HepG2 (cell line): ENCODE results near the gene PCIF1. TPM values are rescaled to one million over a fixed set of nuclear protein-coding genes. Genes with fewer than 3 reads are reported as not detected.

Experiments
- ARID2 ChIP-seq: sonication (generic); formaldehyde crosslinking; IDR thresholded peaks from 2 replicates; pipeline ENCODE4 v1.8.1; 2022; ENCODE audit warnings: mild to moderate bottlenecking, missing genetic modification reagents, borderline replicate concordance
- EHMT2 ChIP-seq: fragments of 200-600 bp; sonication (generic); IDR thresholded peaks from 2 replicates; pipeline ENCODE4 v1.7.0; 2017; ENCODE audit warnings: antibody characterized with exemption, low read depth, low read length, borderline replicate concordance
- FUBP1 ChIP-seq: sonication (generic); formaldehyde crosslinking; IDR thresholded peaks from 2 replicates; pipeline ENCODE4 v1.5.1; 2020; ENCODE audit warnings: missing genetic modification reagents, mild to moderate bottlenecking, borderline replicate concordance
- JUND ChIP-seq: sonication (generic); formaldehyde crosslinking; IDR thresholded peaks from 2 replicates; pipeline ENCODE4 v1.8.0; 2022; ENCODE audit warnings: mild to moderate bottlenecking, missing genetic modification reagents
- NBN ChIP-seq: fragments of 450-650 bp; conservative IDR thresholded peaks from 2 replicates; pipeline ENCODE4 v1.6.1; 2017
- NCOA2 ChIP-seq: sonication (generic); formaldehyde crosslinking; IDR thresholded peaks from 2 replicates; pipeline ENCODE4 v1.8.0; 2022; ENCODE audit warnings: inconsistent platforms
- PHF21A ChIP-seq: sonication (generic); formaldehyde crosslinking; IDR thresholded peaks from 2 replicates; pipeline ENCODE4 v1.5.0; 2020; ENCODE audit warnings: mild to moderate bottlenecking, missing genetic modification reagents
- RFX3 ChIP-seq: IDR thresholded peaks from 2 replicates; pipeline ENCODE4 v1.6.1; 2016; ENCODE audit warnings: missing biosample characterization, missing genetic modification reagents
- RXRB ChIP-seq: IDR thresholded peaks from 2 replicates; pipeline ENCODE4 v1.6.1; 2016; ENCODE audit warnings: borderline replicate concordance, missing genetic modification reagents, missing compliant biosample characterization
- SMAD9 ChIP-seq: sonication (generic); formaldehyde crosslinking; IDR thresholded peaks from 2 replicates; pipeline ENCODE4 v1.5.1; 2020; ENCODE audit warnings: mild to moderate bottlenecking, missing genetic modification reagents
- SRSF4 ChIP-seq: fragments of 200-400 bp; formaldehyde crosslinking; IDR thresholded peaks from one replicate; pipeline ENCODE4 v1.6.1; 2018; ENCODE audit warnings: mild to moderate bottlenecking, low read depth, low read length, moderate library complexity; ENCODE audit not compliant: poor library complexity, severe bottlenecking
- SRY ChIP-seq: sonication (generic); formaldehyde crosslinking; IDR thresholded peaks from 2 replicates; pipeline ENCODE4 v1.8.0; 2022; ENCODE audit warnings: mild to moderate bottlenecking, missing genetic modification reagents
- TAF1 ChIP-seq: sonication (generic); formaldehyde crosslinking; IDR thresholded peaks from 2 replicates; pipeline ENCODE4 v1.4.0; 2020; ENCODE audit warnings: missing genetic modification reagents
- TERF1 ChIP-seq: sonication (generic); formaldehyde crosslinking; IDR thresholded peaks from 2 replicates; pipeline ENCODE4 v1.8.0; 2022; ENCODE audit warnings: mild to moderate bottlenecking, missing genetic modification reagents, moderate library complexity
- THYN1 ChIP-seq: sonication (generic); formaldehyde crosslinking; IDR thresholded peaks from 2 replicates; pipeline ENCODE4 v1.8.1; 2023; ENCODE audit warnings: low read depth, mild to moderate bottlenecking, moderate library complexity, missing genetic modification reagents, borderline replicate concordance
- ZBTB42 ChIP-seq: sonication (generic); formaldehyde crosslinking; IDR thresholded peaks from 2 replicates; pipeline ENCODE4 v1.5.0; 2020; ENCODE audit warnings: mild to moderate bottlenecking, missing genetic modification reagents
- ZFP62 ChIP-seq: sonication (generic); formaldehyde crosslinking; IDR thresholded peaks from 2 replicates; pipeline ENCODE4 v1.4.0; 2020; ENCODE audit warnings: missing genetic modification reagents
- ZNF12 ChIP-seq: sonication (generic); formaldehyde crosslinking; IDR thresholded peaks from 2 replicates; pipeline ENCODE4 v1.5.0; 2020; ENCODE audit warnings: missing genetic modification reagents
- ZNF317 ChIP-seq: sonication (generic); formaldehyde crosslinking; IDR thresholded peaks from 2 replicates; pipeline ENCODE4 v1.5.0; 2020; ENCODE audit warnings: mild to moderate bottlenecking, missing genetic modification reagents
- ZNF569 ChIP-seq: sonication (generic); formaldehyde crosslinking; IDR thresholded peaks from 2 replicates; pipeline ENCODE4 v1.5.0; 2020; ENCODE audit warnings: mild to moderate bottlenecking, missing genetic modification reagents, moderate library complexity, borderline replicate concordance
- ZNF605 ChIP-seq: sonication (generic); formaldehyde crosslinking; IDR thresholded peaks from 2 replicates; pipeline ENCODE4 v1.8.0; 2022; ENCODE audit warnings: mild to moderate bottlenecking, missing genetic modification reagents
- ZNF768 ChIP-seq: sonication (generic); formaldehyde crosslinking; IDR thresholded peaks from 2 replicates; pipeline ENCODE4 v1.4.0; 2020; ENCODE audit warnings: missing genetic modification reagents
- ZNF772 ChIP-seq: sonication (generic); formaldehyde crosslinking; IDR thresholded peaks from 2 replicates; pipeline ENCODE4 v1.5.0; 2020; ENCODE audit warnings: mild to moderate bottlenecking, missing genetic modification reagents
- ZNF83 ChIP-seq: sonication (generic); formaldehyde crosslinking; IDR thresholded peaks from 2 replicates; pipeline ENCODE4 v1.4.0; 2020; ENCODE audit warnings: missing genetic modification reagents, mild to moderate bottlenecking, borderline replicate concordance
- ZNF891 ChIP-seq: sonication (generic); formaldehyde crosslinking; IDR thresholded peaks from 2 replicates; pipeline ENCODE4 v1.5.0; 2020; ENCODE audit warnings: mild to moderate bottlenecking, missing genetic modification reagents
- polyA plus RNA-seq, 8 experiments: library from polyadenylated mRNA; depleted of rRNA in 3 of 8; stranded (reverse) in 7 of 8; unstranded in 1 of 8; fragments of >200 nt; fragmentation: Illumina TruSeq in 4 of 8; extraction: Trizol in 4 of 8; gene quantifications; 2 replicates each; pipeline versions ENCODE4 v1.2.1 to v1.2.3, GENCODE V29; 2011 to 2016; ENCODE audit warnings: low read depth in 4 of 8, missing spikeins in 1 of 8, mixed read lengths in 1 of 8; ENCODE audit not compliant: insufficient read depth in 1 of 8
- total RNA-seq, 5 experiments: library from RNA; depleted of rRNA; stranded (reverse); fragments of >200 nt; fragmentation: Illumina TruSeq; extraction: Trizol; gene quantifications; 2 replicates each; pipeline ENCODE4 v1.2.3, GENCODE V29; 2016; ENCODE audit warnings: low read depth in 1 of 5
- TF ChIP-seq, protein P1 (sequence below): IDR thresholded peaks from 2 replicates; pipeline ENCODE4 v1.6.1; 2016; ENCODE audit warnings: low read depth
- TF ChIP-seq, protein P2 (sequence below): sonication (generic); formaldehyde crosslinking; IDR thresholded peaks from 2 replicates; pipeline ENCODE4 v1.4.0; 2020; ENCODE audit warnings: missing genetic modification reagents

Gene PCIF1
- total and polyA plus RNA-seq, 2 of the 13 experiments (the other 11 are each of a cell fraction or from before 2014, with no cell fraction given) = 20.9 to 24.4 TPM

DNA sequence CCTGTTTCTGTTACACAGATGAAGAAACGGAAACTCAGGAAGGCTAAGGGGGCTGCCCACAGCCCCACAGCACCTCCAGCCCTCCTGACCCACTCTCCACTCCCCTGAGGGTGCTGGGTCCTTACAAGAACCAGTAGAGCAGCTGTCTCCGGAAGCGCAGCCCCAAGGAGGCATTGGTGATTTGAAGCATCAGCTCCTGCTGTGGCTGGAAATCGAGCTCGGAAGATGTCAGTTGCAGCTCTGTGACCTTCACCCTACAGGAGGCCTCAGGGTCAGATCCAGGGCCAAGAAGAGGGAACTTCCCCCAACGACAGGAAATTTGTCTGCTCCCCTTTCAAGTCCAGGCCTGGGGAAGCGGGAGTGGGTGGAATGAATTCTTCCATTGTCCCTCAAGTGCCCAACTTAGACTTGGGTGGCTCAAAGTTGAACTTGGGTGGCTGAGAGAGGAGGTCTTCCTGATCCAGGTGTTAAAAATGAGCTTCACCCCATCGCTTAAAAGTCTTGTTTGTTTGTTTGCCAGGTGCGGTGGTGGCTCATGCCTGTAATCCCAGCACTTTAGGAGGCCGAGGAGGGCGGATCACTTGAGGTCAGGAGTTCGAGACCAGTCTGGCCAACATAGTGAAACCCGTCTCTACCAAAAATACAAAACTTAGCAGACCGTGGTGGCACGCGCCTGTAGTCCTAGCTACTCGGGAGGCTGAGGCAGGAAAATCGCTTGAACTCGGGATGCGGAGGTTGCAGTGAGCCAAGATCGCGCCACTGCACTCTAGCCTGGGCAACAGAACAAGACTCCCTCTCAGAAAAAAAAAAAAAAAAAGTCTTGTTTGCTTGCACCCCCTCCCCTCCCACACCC, 24.4 kb upstream of the PCIF1 start (continued):
- TF ChIP-seq TERF1 = peak; percentile 65; the same call in 1 of the 2 replicates
- TF ChIP-seq ZNF569 (CRISPR knock-in tag) = no peak
- peak; percentile 25; the same call in 1 of the 2 replicates for TF ChIP-seq ZNF772 (CRISPR knock-in tag)
- no peak for TF ChIP-seq ZNF83 (CRISPR knock-in tag)
- no peak for TF ChIP-seq THYN1 (CRISPR knock-in tag)
- no peak for TF ChIP-seq ARID2
- peak; percentile 64; the same call in 1 of the 2 replicates for TF ChIP-seq ZNF605 (CRISPR knock-in tag)
- TF ChIP-seq ZNF317 (CRISPR knock-in tag) = no peak; the same call in 1 of the 2 replicates
- no peak for TF ChIP-seq ZBTB42
- TF ChIP-seq ZNF12 (CRISPR knock-in tag) = no peak
- peak; percentile 8; the same call in 1 of the 2 replicates for TF ChIP-seq ZNF891 (CRISPR knock-in tag)
- no peak for TF ChIP-seq TAF1 (CRISPR knock-in tag)
- TF ChIP-seq NBN = no peak
- TF ChIP-seq FUBP1 (CRISPR knock-in tag) = no peak
- TF ChIP-seq SRY (CRISPR knock-in tag) = no peak
- TF ChIP-seq PHF21A = 0 out of 2 replicates have a peak, but pooled peaks have one; percentile 37
- TF ChIP-seq, protein P1, sequence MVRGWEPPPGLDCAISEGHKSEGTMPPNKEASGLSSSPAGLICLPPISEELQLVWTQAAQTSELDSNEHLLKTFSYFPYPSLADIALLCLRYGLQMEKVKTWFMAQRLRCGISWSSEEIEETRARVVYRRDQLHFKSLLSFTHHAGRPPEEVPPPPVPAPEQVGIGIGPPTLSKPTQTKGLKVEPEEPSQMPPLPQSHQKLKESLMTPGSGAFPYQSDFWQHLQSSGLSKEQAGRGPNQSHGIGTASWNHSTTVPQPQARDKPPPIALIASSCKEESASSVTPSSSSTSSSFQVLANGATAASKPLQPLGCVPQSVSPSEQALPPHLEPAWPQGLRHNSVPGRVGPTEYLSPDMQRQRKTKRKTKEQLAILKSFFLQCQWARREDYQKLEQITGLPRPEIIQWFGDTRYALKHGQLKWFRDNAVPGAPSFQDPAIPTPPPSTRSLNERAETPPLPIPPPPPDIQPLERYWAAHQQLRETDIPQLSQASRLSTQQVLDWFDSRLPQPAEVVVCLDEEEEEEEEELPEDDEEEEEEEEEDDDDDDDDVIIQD (CRISPR knock-in tag) = no peak
- TF ChIP-seq EHMT2 = no peak
- TF ChIP-seq SRSF4 = no peak
- TF ChIP-seq SMAD9 = no peak
- peak; percentile 67; the same call in 1 of the 2 replicates for TF ChIP-seq NCOA2 (CRISPR knock-in tag)
- TF ChIP-seq ZFP62 (CRISPR knock-in tag) = no peak
- no peak for TF ChIP-seq JUND (CRISPR knock-in tag)
- TF ChIP-seq, protein P2, sequence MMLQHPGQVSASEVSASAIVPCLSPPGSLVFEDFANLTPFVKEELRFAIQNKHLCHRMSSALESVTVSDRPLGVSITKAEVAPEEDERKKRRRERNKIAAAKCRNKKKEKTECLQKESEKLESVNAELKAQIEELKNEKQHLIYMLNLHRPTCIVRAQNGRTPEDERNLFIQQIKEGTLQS (CRISPR knock-in tag) = no peak
- TF ChIP-seq RXRB (CRISPR knock-in tag) = peak; percentile 88
- TF ChIP-seq RFX3 (CRISPR knock-in tag) = no peak
- TF ChIP-seq ZNF768 = no peak
